ENCODE data around the gene BCAS3.

The BCAS3 gene

GRCh38 chr17:61409301-61410112 lies 731.9 kb downstream of the BCAS3 start:
- no peak for DNase-seq (ENCODE audit: low read depth, low spot score)

DNA sequence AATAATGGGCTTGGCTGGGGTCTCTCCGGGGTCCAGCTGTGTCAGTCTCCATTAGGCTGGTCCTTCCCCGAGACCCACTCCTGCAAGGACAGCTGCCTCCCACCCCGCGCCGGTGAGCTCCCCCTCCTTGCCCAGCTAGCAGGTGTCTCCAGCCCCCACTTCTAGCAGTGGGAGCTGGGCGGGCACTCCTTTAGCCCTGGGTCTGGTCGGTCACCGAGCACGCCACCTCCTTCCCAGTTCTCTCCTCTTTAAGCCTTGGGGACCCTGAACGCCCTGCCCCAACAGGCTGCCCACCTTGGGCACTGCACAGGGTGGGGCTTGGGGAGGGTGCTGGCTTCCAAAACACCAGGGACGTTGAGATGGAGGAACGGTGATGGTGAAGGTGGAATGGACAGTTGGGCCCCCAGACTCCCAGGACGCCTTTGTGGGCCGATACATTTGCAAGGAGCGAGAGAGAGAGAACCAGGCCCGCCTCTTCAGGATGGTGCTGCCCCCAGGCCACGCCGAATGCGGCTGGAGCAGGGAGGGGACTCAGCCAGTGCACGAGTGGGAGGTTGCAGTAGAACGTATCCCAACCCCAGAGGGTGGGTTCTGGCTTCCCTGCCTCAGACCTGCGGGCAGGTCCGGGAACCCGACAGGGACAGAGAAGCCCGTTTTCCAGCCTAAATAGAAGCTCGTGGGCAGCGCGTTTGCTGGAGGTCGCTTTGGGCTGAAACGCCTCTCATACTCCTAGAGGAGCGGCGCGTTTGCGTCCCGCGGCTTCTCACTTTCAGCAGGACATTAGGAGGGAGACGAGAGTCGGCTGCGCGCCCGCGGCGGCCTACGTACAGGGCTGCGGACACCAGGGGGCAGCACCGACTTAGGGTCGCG lies 732.7 kb downstream of the BCAS3 start:
- peak; percentile 38 for DNase-seq (ENCODE audit: low read depth, low spot score)

- DNase-seq (ENCODE audit: low read depth, low spot score) = no peak
Observed at GRCh38 chr17:61411011-61411260, 733.3 kb downstream of the BCAS3 start.

GRCh38 chr17:61411261-61412142 lies 733.9 kb downstream of the BCAS3 start:
- no peak for DNase-seq (ENCODE audit: low read depth, low spot score)

- peak; percentile 46 for DNase-seq (ENCODE audit: low read depth, low spot score)
Observed at GRCh38 chr17:61412143-61412859, 734.6 kb downstream of the BCAS3 start.

DNA sequence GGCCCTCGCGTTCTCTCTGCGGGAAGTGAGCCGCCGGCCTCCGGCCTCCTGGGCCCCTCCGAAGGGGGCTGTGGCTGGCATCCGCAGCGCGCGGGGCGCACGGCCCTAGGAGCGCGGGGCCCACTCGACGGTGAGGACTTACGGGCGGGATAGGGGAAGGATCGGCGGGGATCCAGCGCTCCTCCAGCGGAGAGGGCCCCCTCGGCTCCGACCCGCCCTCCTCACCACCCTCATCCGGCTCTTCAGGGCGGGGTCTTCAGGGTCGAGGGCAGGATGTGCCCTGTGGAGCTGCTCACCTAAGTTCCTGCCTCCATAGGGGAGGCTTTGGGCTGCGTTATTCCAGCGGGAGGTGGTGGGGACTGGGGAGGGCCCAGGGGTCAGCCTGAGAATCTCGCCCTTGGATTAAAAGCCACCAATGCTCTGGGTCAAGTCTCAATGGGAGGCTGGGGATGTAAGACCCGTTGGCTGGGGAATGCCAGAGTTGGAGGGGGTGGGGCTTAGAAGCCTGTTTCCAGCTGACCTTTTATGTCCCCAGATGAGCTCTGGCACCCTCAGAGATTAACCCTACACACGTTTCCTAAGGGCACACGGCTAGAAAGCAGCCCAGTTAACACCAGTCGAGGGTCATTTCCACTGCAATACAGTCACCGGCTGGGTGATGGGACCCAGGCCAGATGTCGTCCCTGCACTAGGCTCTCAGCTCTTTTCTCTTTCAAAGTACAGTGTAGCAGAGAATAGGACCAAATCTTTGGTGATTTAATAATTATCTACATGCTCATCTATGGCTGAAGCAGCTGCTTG lies 735.4 kb downstream of the BCAS3 start:
- no peak for DNase-seq (ENCODE audit: low read depth, low spot score)

DNA sequence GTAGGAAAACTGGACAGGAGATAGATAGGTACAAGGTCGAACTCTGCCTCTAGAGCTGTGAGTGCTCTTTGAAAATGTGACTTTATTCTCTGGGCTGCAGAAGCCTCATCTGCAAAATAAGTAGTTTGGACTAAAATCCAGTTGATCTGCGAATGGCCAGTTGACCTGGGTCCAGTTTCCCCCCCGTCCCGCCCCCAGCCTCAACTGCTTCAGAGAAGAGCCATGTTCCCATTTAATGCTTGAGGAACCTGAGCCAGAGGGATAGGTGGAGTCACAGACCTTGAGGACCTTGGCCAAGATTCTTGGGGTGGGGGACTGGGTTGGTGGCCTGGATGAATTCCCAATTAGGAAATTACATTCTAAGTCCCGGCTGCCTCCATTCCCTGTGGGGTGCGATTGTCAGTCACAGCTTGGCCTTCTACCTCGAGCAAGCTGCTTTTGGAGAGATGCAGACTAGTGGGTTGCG lies 736.0 kb downstream of the BCAS3 start:
- no peak for DNase-seq (ENCODE audit: low read depth, low spot score)

GRCh38 chr17:61414141-61414935 lies 736.7 kb downstream of the BCAS3 start:
- no peak for DNase-seq (ENCODE audit: low read depth, low spot score)

- no peak for DNase-seq (ENCODE audit: low read depth, low spot score)
Observed at GRCh38 chr17:61414936-61415251, 737.2 kb downstream of the BCAS3 start.

DNA sequence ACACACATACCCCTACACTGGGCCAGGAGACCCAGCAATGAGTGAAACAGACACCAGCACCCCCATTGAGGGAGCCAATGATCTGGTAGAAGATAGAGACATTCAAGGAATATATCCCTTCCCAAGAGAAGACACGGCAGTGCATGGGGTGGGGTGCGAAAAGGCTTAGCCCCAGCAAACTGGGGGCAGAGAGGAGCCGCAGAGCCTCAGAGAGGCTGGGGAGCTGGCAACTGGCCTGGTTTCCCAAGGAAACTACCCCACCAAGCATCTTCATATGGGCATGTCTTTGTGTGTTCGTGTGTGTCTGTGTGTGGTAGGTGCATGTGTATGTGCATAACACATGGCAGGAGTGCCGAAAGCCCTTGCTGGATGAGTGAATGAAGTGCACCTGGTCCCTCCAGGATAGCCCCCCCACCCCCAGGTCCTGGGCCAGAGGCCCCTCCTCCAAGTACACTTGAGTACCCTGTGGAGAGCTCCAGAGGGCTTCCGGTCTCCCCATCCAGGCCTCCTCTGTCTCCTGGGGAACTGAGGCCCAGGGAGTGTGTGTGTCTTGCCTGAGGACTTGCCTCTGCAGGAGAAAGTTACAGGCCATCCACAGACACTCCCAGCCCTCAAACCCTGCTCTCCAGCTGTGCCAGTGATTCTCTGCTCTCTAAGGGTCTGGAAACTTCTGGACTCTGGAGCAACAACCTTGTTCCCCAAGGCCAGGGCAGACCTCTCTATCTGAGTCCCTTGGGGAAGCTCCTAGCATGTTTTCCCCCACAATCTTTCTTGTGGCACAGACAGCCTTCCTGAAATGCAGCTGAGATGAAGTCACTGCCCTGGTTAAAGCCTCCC lies 737.9 kb downstream of the BCAS3 start:
- DNase-seq (ENCODE audit: low read depth, low spot score) = no peak

DNA sequence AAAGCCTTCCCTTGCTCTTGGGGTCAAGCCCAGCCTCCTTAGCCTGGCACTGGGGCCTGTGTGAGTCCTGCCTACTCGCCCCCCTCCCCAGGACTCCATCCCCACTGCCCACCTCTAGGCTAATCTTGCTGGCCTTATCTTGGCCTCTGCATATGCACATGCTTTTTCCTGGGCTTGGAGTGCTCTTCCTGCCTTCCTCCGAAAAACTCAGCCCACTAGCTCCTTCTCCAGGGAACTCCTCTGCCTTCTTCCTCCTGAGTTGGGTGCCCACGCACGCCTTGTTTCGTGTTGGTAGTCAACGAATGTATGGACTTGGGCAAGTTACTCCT lies 738.5 kb downstream of the BCAS3 start:
- DNase-seq (ENCODE audit: low read depth, low spot score) = no peak

DNA sequence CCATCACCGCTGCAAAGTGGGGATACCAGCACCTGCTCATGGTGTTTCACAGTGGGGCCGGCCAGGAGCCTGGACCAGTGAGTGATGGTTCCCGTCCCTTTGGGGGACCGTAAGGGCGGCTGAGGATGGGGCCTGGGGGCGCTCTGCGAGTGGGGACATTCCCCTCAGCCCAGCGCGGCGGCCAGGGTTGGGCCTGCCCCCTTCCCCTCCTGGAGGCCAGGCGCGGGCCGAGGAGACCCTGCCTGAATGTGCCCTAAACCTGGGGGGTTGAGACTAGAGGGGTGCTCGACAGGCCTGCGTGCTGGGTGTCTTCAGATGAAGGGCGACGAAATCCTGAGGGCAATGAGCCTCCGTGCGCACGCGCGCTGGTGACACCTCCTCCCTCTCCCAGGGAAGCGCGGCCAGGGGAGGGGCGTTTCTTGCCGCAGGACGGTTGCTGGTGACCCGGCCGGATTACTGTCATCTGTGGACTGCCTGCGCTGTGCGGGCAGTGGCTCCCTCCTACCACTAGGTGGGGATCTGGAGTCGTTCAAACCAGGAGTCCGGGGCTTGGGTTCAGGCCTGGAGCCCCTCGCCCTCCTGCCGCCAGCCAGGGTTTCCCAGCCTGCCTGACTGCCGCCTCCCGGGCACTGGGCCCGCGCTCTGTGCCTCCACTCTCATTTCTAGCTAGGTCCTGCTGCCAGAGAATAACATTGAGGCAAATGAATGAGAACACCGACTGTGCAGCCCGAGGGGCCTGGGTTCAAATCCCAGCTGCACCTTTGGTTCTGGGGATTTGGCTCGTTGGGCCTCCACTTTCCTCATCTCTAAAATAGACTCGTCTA lies 739.1 kb downstream of the BCAS3 start:
- DNase-seq (ENCODE audit: low read depth, low spot score) = peak; percentile 30

GRCh38 chr17:61418449-61418848 lies 740.8 kb downstream of the BCAS3 start:
- no peak for DNase-seq (ENCODE audit: low read depth, low spot score)

GRCh38 chr17:61419496-61420046 lies 741.9 kb downstream of the BCAS3 start:
- no peak for DNase-seq (ENCODE audit: low read depth, low spot score)

GRCh38 chr17:61420052-61420451 lies 742.4 kb downstream of the BCAS3 start:
- no peak for DNase-seq (ENCODE audit: low read depth, low spot score)

DNA sequence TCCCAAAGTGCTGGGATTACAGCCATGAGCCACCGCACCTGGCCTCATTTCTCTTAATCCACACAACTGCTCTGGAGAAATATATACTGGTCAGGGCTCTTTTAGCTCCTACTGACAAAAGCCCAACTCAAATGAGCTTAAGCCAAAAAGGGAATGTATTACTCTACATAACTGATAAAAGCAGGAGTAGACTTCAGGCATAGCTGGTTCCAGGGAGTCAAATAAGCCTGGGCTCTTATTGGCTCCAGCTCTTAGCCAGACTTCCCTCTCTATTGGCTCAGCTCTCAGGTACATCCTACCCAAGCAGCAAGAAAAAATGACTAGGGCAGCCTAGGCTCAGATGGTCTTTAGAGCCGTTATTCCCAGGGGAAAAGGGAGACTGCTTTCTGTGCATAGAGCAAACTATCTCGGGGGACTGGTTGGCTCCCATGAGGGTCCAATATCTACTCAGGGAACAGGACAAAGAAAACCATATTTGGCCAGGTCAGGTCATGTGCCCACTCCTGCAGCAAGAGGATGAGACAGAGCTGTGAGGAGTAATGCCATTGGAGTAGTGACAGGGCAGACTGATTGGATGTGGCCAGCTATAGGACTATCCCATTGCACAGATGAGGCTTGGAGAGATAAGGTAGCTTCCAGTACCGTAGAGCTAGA lies 743.2 kb downstream of the BCAS3 start:
- no peak for DNase-seq (ENCODE audit: low read depth, low spot score)

DNA sequence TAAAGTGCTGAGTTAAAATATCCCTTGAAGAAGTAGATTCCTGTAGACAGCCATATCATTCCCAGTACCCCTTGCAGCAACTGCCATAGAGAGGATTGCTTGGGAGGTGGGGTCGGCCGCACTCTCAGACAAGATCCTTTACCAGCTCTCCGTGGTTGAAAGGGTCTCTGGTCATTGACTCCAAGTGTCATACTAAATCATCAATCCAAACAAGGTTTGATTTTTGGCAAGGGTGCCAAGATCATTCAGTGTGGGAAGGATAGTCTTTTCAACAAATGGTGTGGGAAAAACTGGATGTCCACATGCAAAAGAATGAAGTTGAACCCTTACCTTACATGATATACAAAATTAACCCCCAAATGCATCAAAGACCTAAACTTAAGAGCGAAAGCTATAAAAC lies 743.8 kb downstream of the BCAS3 start:
- DNase-seq (ENCODE audit: low read depth, low spot score) = no peak

All from activated naive CD8-positive, alpha-beta T cell treated with anti-CD3 and anti-CD28 coated beads, Interleukin-2, amount 50 U/mL, for 16 hours (primary cell).